Raji (cell line): ENCODE results near the gene SURF2.

ENCODE experiments used
- POLR2A ChIP-seq: IDR thresholded peaks from 2 replicates; pipeline ENCODE4 v1.6.1; 2011; ENCODE audit warnings: low read depth, low read length, control low read depth; ENCODE audit not compliant: insufficient read depth

SURF2 gene

GRCh38 chr9:133380734-133381133 lies 24.4 kb downstream of the SURF2 start:
- TF ChIP-seq POLR2A = no peak

- no peak for TF ChIP-seq POLR2A
Measured at GRCh38 chr9:133382507-133383141, 26.3 kb downstream of the SURF2 start.

DNA sequence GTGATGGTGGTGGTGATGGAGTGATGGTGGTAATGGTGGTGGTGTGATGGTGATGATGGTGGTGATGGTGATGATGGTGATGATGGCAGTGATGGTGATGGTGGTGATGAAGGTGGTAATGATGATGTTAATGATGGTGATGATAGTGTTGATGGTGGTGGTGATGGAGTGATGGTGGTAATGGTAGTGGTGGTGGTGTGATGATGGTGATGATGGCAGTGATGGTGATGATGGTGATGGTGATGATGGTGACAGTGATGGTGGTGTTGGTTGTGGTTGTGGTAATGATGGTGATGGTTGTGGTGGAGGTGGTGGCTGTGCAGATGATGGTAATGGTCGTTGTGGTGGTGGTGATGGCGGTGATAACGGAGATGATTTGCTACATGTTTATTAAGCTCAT lies 27.1 kb downstream of the SURF2 start:
- no peak for TF ChIP-seq POLR2A

GRCh38 chr9:133384736-133385321 lies 28.5 kb downstream of the SURF2 start:
- no peak for TF ChIP-seq POLR2A

DNA sequence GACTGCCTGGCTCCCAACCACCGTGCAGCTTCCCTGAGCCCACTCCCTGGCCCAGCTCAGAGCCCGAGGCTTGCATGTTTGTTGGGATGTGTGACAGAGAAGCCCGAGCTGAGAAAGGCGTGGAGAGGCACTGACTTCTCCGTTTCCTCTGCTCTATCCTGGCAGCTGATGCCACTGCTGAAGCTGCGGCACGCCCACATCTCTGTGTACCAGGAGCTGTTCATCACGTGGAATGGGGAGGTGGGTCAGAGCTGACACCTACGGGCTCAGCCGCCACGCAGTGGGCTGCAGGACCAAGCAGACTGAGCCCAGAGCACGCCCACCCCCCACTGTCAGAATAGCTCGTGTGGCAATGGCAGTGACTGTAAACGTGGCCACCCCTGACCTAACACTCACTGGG lies 29.1 kb downstream of the SURF2 start:
- TF ChIP-seq POLR2A = no peak

GRCh38 chr9:133386338-133386737 lies 30.0 kb downstream of the SURF2 start:
- no peak for TF ChIP-seq POLR2A

GRCh38 chr9:133387680-133388079 lies 31.3 kb downstream of the SURF2 start:
- TF ChIP-seq POLR2A = no peak

DNA sequence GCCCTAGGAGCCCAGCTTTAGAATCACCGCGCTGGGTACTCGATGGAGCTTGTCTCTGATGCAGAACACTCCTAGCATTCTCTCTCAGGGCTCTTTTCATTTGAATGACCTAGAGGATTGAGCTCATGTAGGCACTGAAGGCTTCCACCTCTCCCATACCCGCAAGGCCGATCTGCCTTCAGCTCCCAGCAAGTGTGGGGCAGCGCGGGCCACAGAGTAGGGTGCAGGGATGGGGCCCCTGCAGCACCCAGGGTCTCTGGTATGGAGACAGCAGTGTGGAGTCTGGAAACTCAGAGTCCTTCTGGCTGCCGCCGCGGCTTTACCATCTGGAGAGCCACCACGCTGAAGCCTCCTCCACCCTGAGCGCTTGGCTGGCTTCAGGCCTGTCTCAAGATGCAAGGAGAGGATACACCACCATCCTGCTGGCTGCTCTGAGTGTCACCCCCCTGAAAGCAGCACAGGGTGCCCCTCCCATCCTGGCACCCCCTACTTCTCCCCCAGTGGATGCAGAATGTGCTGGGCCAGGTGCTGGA lies 32.7 kb downstream of the SURF2 start:
- no peak for TF ChIP-seq POLR2A

GRCh38 chr9:133389562-133389961 lies 33.2 kb downstream of the SURF2 start:
- no peak for TF ChIP-seq POLR2A

GRCh38 chr9:133390713-133391112 lies 34.4 kb downstream of the SURF2 start:
- no peak for TF ChIP-seq POLR2A

GRCh38 chr9:133393399-133393798 lies 37.0 kb downstream of the SURF2 start:
- no peak for TF ChIP-seq POLR2A

DNA sequence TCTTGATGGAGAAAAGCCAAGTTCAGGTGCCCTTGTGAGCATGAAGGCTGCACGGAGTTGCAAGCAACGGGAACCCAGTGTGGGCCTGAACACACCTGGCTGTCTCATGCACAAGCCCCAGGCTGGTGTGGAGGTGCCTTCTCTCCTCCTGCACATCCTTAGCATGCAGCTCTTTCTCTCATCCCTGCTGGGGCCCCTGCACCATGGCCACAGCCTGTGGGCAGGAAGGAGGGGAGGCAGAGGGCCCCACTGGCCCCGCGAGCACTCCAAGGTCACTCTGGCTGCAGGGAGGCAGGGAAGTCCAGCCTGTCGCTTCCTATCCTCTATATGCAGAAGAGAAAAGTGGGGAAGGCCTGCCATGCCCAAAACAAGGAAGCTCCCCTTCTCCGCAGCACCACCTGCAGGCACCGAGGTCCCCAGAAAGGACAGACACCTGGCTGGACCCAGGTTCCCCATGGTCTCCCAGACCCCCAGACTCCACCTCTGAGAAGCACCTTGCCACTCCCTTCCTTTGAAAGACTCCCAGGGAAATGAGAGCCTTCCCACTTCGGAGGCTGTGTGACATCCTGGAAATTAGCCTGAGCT lies 38.4 kb downstream of the SURF2 start:
- TF ChIP-seq POLR2A = no peak

- TF ChIP-seq POLR2A = no peak
Measured at GRCh38 chr9:133396952-133397351, 40.6 kb downstream of the SURF2 start.

GRCh38 chr9:133397370-133397769 lies 41.0 kb downstream of the SURF2 start:
- TF ChIP-seq POLR2A = no peak

GRCh38 chr9:133397895-133398294 lies 41.5 kb downstream of the SURF2 start:
- no peak for TF ChIP-seq POLR2A

DNA sequence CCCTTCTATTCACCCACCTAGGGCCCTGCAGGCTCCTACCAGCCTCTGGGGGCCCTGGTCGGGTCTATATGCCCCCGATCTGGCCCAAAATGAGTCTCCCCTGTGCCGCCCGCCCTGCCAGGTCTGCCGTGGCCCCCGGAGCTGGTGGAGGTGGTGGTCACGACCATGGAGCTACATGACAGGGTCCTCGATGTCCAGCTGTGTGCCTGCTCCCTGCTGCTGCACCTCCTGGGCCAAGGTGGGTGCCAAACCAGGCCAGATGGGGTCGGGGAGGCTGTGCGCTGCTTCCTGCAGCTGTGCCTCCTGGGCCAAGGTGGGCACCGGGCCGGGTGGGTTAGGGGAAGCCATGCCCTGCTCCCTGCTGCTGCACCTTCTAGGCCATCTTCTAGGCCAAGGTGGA lies 43.9 kb downstream of the SURF2 start:
- no peak for TF ChIP-seq POLR2A
